Heart left ventricle (tissue), 13 donors: ENCODE measurements around the gene TIMM22.

Source experiments
- POLR2A ChIP-seq, 2 donors: fragments of 450-650 bp; IDR thresholded peaks; one replicate each; pipeline ENCODE4 v1.6.1; 2017; ENCODE audit warnings: antibody characterized with exemption in 2 of 2, mild to moderate bottlenecking in 2 of 2, moderate library complexity in 2 of 2
- TF ChIP-seq, protein P1 (sequence below), 12 donors: fragments of 200-600 bp; sonication (generic) in 4 of 12; IDR thresholded peaks; one replicate each; pipeline versions ENCODE4 v1.5.0 to v1.8.0; 2018 to 2022; ENCODE audit warnings: antibody characterized with exemption in 12 of 12, mild to moderate bottlenecking in 5 of 12
- donor health status: ischemic (EF 13 %, LVEDD 7.1; RV severe dilation, severe dysfunction).
- donor health status: DM: no; HTN: yes; CAD: no.
- donor health status: DM: no; HTN: no; CAD: no.
- donor health status: ischemic (EF 25% LVEDD 6.9; RV normal size, moderate dysfunction).
- donor health status: ischemic (EF 25% LVEDD 5.7; RV mildly dilated, moderate dysfunction).
- donor health status: ischemic (EF 35%, LVEDD 5.7; RV mildly dilated, moderate dysfunction).
- donor health status: nonischemic (EF 11% LVEDD 7.7; RV severe dilation, severe dysfunction).
- donor health status: DM: yes; HTN: yes; CAD: no.
- donor health status: PGD.
- donor health status: ischemic (EF 29% LVEDD 5.4; RV normal size, mild dysfunction).
- donor health status: nonischemic (EF 23%, LVEDD 6.1; RV moderate dilation, normal function).

DNA sequence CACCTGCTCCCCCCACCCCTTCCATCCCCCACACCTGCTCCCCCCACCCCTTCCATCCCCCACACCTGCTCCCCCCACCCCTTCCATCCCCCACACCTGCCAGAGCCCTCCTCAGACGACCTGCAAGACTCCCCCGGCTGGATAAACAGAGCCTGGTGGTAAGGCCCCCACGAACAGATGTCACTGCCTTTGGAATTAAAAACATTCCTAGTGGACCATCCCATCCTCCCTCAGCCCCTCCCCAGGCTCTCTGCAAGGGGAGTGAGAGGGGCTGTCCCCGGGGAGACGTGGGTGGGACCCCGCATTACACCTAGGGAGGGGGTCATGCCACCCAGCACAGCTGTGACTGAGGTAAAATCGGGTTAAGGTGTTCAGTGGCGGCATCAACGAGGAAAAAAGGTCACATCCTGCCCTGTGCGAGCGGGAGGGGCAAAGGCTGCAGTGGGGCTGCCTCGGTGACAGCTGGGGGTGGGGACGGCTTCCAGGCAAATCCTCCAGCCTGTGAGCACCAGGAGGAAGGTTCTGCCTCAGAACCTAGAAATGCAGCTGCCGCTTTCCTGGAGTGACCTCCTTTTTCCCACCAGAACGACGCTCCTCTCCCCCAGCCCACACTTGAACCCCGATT lies 38.7 kb downstream of the TIMM22 start:
- TF ChIP-seq POLR2A (IDR thresholded peaks at IDR 0.05), result no peak
- TF ChIP-seq, protein P1, sequence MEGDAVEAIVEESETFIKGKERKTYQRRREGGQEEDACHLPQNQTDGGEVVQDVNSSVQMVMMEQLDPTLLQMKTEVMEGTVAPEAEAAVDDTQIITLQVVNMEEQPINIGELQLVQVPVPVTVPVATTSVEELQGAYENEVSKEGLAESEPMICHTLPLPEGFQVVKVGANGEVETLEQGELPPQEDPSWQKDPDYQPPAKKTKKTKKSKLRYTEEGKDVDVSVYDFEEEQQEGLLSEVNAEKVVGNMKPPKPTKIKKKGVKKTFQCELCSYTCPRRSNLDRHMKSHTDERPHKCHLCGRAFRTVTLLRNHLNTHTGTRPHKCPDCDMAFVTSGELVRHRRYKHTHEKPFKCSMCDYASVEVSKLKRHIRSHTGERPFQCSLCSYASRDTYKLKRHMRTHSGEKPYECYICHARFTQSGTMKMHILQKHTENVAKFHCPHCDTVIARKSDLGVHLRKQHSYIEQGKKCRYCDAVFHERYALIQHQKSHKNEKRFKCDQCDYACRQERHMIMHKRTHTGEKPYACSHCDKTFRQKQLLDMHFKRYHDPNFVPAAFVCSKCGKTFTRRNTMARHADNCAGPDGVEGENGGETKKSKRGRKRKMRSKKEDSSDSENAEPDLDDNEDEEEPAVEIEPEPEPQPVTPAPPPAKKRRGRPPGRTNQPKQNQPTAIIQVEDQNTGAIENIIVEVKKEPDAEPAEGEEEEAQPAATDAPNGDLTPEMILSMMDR (IDR thresholded peaks at IDR 0.05), result no peak
